ENCODE results near the gene NAV2.

GRCh38 chr11:20066013-20066782 is 353.6 kb downstream of the NAV2 start:
- TF ChIP-seq POLR2AphosphoS5 (IDR thresholded peaks at IDR 0.05; ENCODE audit: borderline replicate concordance, low read depth, low read length) (no peak), EZH2 (IDR thresholded peaks at IDR 0.05) (no peak), FOXP2 (optimal IDR thresholded peaks at IDR 0.05; ENCODE audit: control extremely low read depth, extremely low read length, insufficient read depth) (no peak)

All from SK-N-MC (cell line).